Epithelial cell of proximal tubule (primary cell): ENCODE measurements around the gene TRAF5. TPM values are rescaled to one million over a fixed set of nuclear protein-coding genes. Genes with fewer than 3 reads are reported as not detected.

Experiments
- DNase-seq: peaks from one replicate; pipeline ENCODE4 v3.0.0-alpha.2; 2011; ENCODE audit warnings: low read depth
- H3K4me3 ChIP-seq: 2 replicates; pipeline ENCODE4 v1.5.1; 2011; ENCODE audit warnings: low read depth, mild to moderate bottlenecking, low read length
- CTCF ChIP-seq: conservative IDR thresholded peaks from 2 replicates; pipeline ENCODE4 v1.5.1; 2012; ENCODE audit warnings: low read depth, mild to moderate bottlenecking, low read length
- total RNA-seq: library from RNA; depleted of rRNA; stranded (reverse); fragments of >200 nt; gene quantifications from 2 replicates; pipeline ENCODE4 v1.2.3, GENCODE V29; 2015

Gene TRAF5
- total RNA-seq, 1 donor from 2014 or later, result 6.4 TPM

- H3K4me3 ChIP-seq, result no peak overlapping the region
- DNase-seq, result no peak
- TF ChIP-seq CTCF, result no peak
These were observed 34.6 kb downstream of the TRAF5 start for GRCh38 chr1:211361202-211361601.

GRCh38 chr1:211369640-211370039 is 43.0 kb downstream of the TRAF5 start:
- no peak overlapping the region for H3K4me3 ChIP-seq
- no peak for TF ChIP-seq CTCF
- DNase-seq, result no peak

GRCh38 chr1:211370669-211371068 is 44.0 kb downstream of the TRAF5 start:
- H3K4me3 ChIP-seq, result no peak overlapping the region
- DNase-seq, result no peak
- no peak for TF ChIP-seq CTCF

GRCh38 chr1:211371406-211372105 is 44.9 kb downstream of the TRAF5 start:
- H3K4me3 ChIP-seq, result no peak overlapping the region
- DNase-seq, result no peak
- TF ChIP-seq CTCF, result no peak

GRCh38 chr1:211372463-211372862 is 45.8 kb downstream of the TRAF5 start:
- TF ChIP-seq CTCF, result no peak
- H3K4me3 ChIP-seq, result no peak overlapping the region
- DNase-seq, result no peak

GRCh38 chr1:211375146-211375818 is 48.6 kb downstream of the TRAF5 start:
- no peak for DNase-seq
- TF ChIP-seq CTCF, result no peak
- no peak overlapping the region for H3K4me3 ChIP-seq

GRCh38 chr1:211375949-211376348 is 49.3 kb downstream of the TRAF5 start:
- DNase-seq, result no peak
- no peak for TF ChIP-seq CTCF
- no peak overlapping the region for H3K4me3 ChIP-seq
